Neural cell (in vitro differentiated cells): Measurements from ENCODE around the gene GPRIN1. TPM values are rescaled to one million over a fixed set of nuclear protein-coding genes. Genes with fewer than 3 reads are reported as not detected.

Experiments used
- H2AFZ ChIP-seq: fragments of 200-600, 300-800 bp; sonication (generic), shearing (Covaris generic); 2 replicates; pipeline ENCODE4 v1.6.0; 2014; ENCODE audit warnings: low read depth, mild to moderate bottlenecking, antibody characterized with exemption, low read length, moderate library complexity
- H3F3A ChIP-seq: fragments of 200-600 bp; shearing (Covaris generic); 2 replicates; pipeline ENCODE4 v1.6.1; 2016; ENCODE audit warnings: mild to moderate bottlenecking, moderate library complexity, mixed read lengths, antibody characterized with exemption, low read length; ENCODE audit not compliant: insufficient read depth, poor library complexity, severe bottlenecking
- H3K27ac ChIP-seq: fragments of 200-600, 300-800 bp; sonication (generic), shearing (Covaris generic); 2 replicates; pipeline ENCODE4 v1.5.1; 2014; ENCODE audit warnings: mild to moderate bottlenecking, low read length, moderate library complexity
- H3K27me3 ChIP-seq: fragments of 300-800, 200-600 bp; sonication (generic), shearing (Covaris generic); 2 replicates; pipeline ENCODE4 v1.6.0; 2014; ENCODE audit warnings: mild to moderate bottlenecking, low read depth, low read length, moderate library complexity; ENCODE audit not compliant: insufficient read depth
- H3K36me3 ChIP-seq: fragments of 300-800, 200-600 bp; sonication (generic), shearing (Covaris generic); 2 replicates; pipeline ENCODE4 v1.5.1; 2014; ENCODE audit warnings: mild to moderate bottlenecking, antibody characterized with exemption, low read length, moderate library complexity; ENCODE audit not compliant: insufficient read depth
- H3K4me2 ChIP-seq: fragments of 300-800, 200-600 bp; sonication (generic), shearing (Covaris generic); 2 replicates; pipeline ENCODE4 v1.6.0; 2014; ENCODE audit warnings: mild to moderate bottlenecking, low read length
- H3K4me3 ChIP-seq: fragments of 300-800, 200-600 bp; sonication (generic), shearing (Covaris generic); 2 replicates; pipeline ENCODE4 v1.5.1; 2014; ENCODE audit warnings: mild to moderate bottlenecking, low read length, moderate library complexity
- H3K79me2 ChIP-seq: fragments of 200-600 bp; shearing (Covaris generic); replicated peaks from 2 replicates; pipeline ENCODE4 v1.6.0; 2014; ENCODE audit warnings: mild to moderate bottlenecking, low read length, moderate library complexity; ENCODE audit not compliant: insufficient read depth
- H3K9ac ChIP-seq: fragments of 300-800, 200-600 bp; sonication (generic), shearing (Covaris generic); 2 replicates; pipeline ENCODE4 v1.6.1; 2016; ENCODE audit warnings: mild to moderate bottlenecking, low read length, mixed read lengths
- H3K9me2 ChIP-seq: fragments of 200-600 bp; shearing (Covaris generic); 2 replicates; pipeline ENCODE4 v1.6.1; 2016; ENCODE audit warnings: mild to moderate bottlenecking, low read length, mixed read lengths; ENCODE audit not compliant: insufficient read depth
- H3K9me3 ChIP-seq: fragments of 200-600, 300-800 bp; sonication (generic), shearing (Covaris generic); 2 replicates; pipeline ENCODE4 v1.6.1; 2016; ENCODE audit warnings: mild to moderate bottlenecking, mixed run types, low read length, moderate library complexity, mixed read lengths
- H4K20me1 ChIP-seq: fragments of 200-600 bp; shearing (Covaris generic); 2 replicates; pipeline ENCODE4 v1.6.1; 2016; ENCODE audit warnings: mild to moderate bottlenecking, mixed run types; ENCODE audit not compliant: insufficient read depth
- CTCF ChIP-seq: fragments of 450-650 bp; IDR thresholded peaks from 2 replicates; pipeline ENCODE4 v1.5.1; 2014; ENCODE audit warnings: antibody characterized with exemption, mild to moderate bottlenecking, moderate library complexity; ENCODE audit not compliant: poor library complexity, severe bottlenecking
- EP300 ChIP-seq: fragments of 450-650 bp; conservative IDR thresholded peaks from 2 replicates; pipeline ENCODE4 v1.6.1; 2014; ENCODE audit warnings: antibody characterized with exemption, mild to moderate bottlenecking, moderate library complexity; ENCODE audit not compliant: poor library complexity, severe bottlenecking
- EZH2 ChIP-seq: fragments of 200-600, 300-800 bp; shearing (Covaris generic), sonication (generic); IDR thresholded peaks from 2 replicates; pipeline ENCODE4 v1.6.1; 2014; ENCODE audit warnings: antibody characterized with exemption, low read length, borderline replicate concordance, mild to moderate bottlenecking; ENCODE audit not compliant: insufficient read depth, poor library complexity, severe bottlenecking
- MXI1 ChIP-seq: fragments of 450-650 bp; conservative IDR thresholded peaks from 2 replicates; pipeline ENCODE4 v1.6.1; 2014; ENCODE audit warnings: antibody characterized with exemption, mild to moderate bottlenecking; ENCODE audit not compliant: poor library complexity, severe bottlenecking
- POLR2AphosphoS5 ChIP-seq: IDR thresholded peaks from 2 replicates; pipeline ENCODE4 v1.6.1; 2012
- RAD21 ChIP-seq: fragments of 450-650 bp; conservative IDR thresholded peaks from 2 replicates; pipeline ENCODE4 v1.6.1; 2014; ENCODE audit warnings: antibody characterized with exemption, mild to moderate bottlenecking, moderate library complexity
- REST ChIP-seq: IDR thresholded peaks from 2 replicates; pipeline ENCODE4 v1.6.1; 2012; ENCODE audit warnings: borderline replicate concordance
- SMC3 ChIP-seq: fragments of 450-650 bp; conservative IDR thresholded peaks from 2 replicates; pipeline ENCODE4 v1.6.1; 2014; ENCODE audit warnings: antibody characterized with exemption, mild to moderate bottlenecking, moderate library complexity; ENCODE audit not compliant: poor library complexity
- TAF1 ChIP-seq: IDR thresholded peaks from 2 replicates; pipeline ENCODE4 v1.6.1; 2012; ENCODE audit warnings: low read depth
- polyA plus RNA-seq: library from polyadenylated mRNA; depleted of rRNA; stranded (reverse); fragments of >200 nt; gene quantifications from 2 replicates; pipeline ENCODE4 v1.2.3, GENCODE V29; 2014

The GPRIN1 gene
- polyA plus RNA-seq, 1 donor from 2014 or later: 32.3 TPM

GRCh38 chr5:176642675-176643490, 32.9 kb upstream of the GPRIN1 start:
- Histone ChIP-seq H3K9me2 (no peaks in the 10 kb centered on the region), H3K9me3 (no peaks in the 10 kb centered on the region), H3K36me3 (no peaks in the 10 kb centered on the region), H3K27me3 (no peaks in the 10 kb centered on the region), H3K4me2 (no peak overlapping the region), H3K9ac (no peak overlapping the region), H3K79me2 (no peaks in the 10 kb centered on the region), H3K4me3 (no peak overlapping the region), H2AFZ (no peak overlapping the region), H4K20me1 (no peaks in the 10 kb centered on the region), H3K27ac (no peak overlapping the region), H3F3A (no peaks in the 10 kb centered on the region)
- no peak for TF ChIP-seq EZH2

- H3K36me3 ChIP-seq: no peaks in the 10 kb centered on the region
- H3K79me2 ChIP-seq: no peaks in the 10 kb centered on the region
- H3K4me3 ChIP-seq: no peak overlapping the region
- H3K9ac ChIP-seq: no peak overlapping the region
- H3K9me3 ChIP-seq: no peaks in the 10 kb centered on the region
- no peaks in the 10 kb centered on the region for H3F3A ChIP-seq
- H3K27me3 ChIP-seq: no peaks in the 10 kb centered on the region
- no peak overlapping the region for H3K4me2 ChIP-seq
- no peaks in the 10 kb centered on the region for H4K20me1 ChIP-seq
- no peak for TF ChIP-seq EZH2
- no peak for TF ChIP-seq REST
- TF ChIP-seq CTCF: no peak
- no peak for TF ChIP-seq TAF1
- TF ChIP-seq MXI1: no peak
- TF ChIP-seq EP300: no peak
- no peak for TF ChIP-seq SMC3
- TF ChIP-seq RAD21: no peak
- TF ChIP-seq POLR2AphosphoS5: no peak
- H2AFZ ChIP-seq: no peak overlapping the region
- H3K27ac ChIP-seq: no peak overlapping the region
- no peaks in the 10 kb centered on the region for H3K9me2 ChIP-seq
Measured at GRCh38 chr5:176640616-176641015, 30.7 kb upstream of the GPRIN1 start.

GRCh38 chr5:176639981-176640380, 30.0 kb upstream of the GPRIN1 start:
- Histone ChIP-seq H3K36me3 (no peaks in the 10 kb centered on the region), H3K27me3 (no peaks in the 10 kb centered on the region), H3K9me2 (no peaks in the 10 kb centered on the region), H3F3A (no peaks in the 10 kb centered on the region), H3K4me2 (no peak overlapping the region), H3K79me2 (no peaks in the 10 kb centered on the region), H3K9me3 (no peaks in the 10 kb centered on the region), H4K20me1 (no peaks in the 10 kb centered on the region), H2AFZ (no peak overlapping the region), H3K9ac (no peak overlapping the region), H3K4me3 (no peak overlapping the region), H3K27ac (no peak overlapping the region)
- TF ChIP-seq EP300 (no peak), EZH2 (no peak), POLR2AphosphoS5 (no peak), CTCF (no peak), TAF1 (no peak), MXI1 (no peak), RAD21 (no peak), SMC3 (no peak), REST (no peak)
